PC-3 (cell line): ENCODE results near the gene RPLP2. TPM values are rescaled to one million over a fixed set of nuclear protein-coding genes. Genes with fewer than 3 reads are reported as not detected.

Experiments
- ATAC-seq: fragments of 200-7000 bp; cut with Tn5 transposase; 2 replicates; pipeline ENCODE4 v1.9.1; 2020; ENCODE audit warnings: mild to moderate bottlenecking, moderate library complexity
- BruUV-seq: library from RNA; stranded (reverse); fragments of 400-500 nt; replicated peaks from 2 replicates; lab custom pipeline; 2021; lab: Mats Ljungman, UMichigan
- CTCF ChIA-PET: fragments of 300-600 bp; sonication (Branson Sonifier 250); formaldehyde crosslinking; loops from one replicate; lab custom pipeline; 2022; ENCODE audit warnings: antibody characterized with exemption; lab: Charles Lee
- POLR2A ChIA-PET: fragments of 300-600 bp; sonication (Branson Sonifier 250); formaldehyde crosslinking; loops from one replicate; lab custom pipeline; 2022; ENCODE audit warnings: antibody characterized with exemption; ENCODE audit not compliant: unreplicated experiment; lab: Charles Lee
- DNase-seq: peaks from one replicate; pipeline ENCODE4 v3.0.0-alpha.2; 2015
- H2AFZ ChIP-seq: fragments of 300-600 bp; sonication (generic); 2 replicates; pipeline ENCODE4 v1.6.0; 2016; ENCODE audit warnings: antibody characterized with exemption, low read length
- H3F3A ChIP-seq: fragments of 300-600 bp; sonication (generic); one replicate; pipeline ENCODE4 v1.6.0; 2017; ENCODE audit warnings: antibody characterized with exemption, low read length, control low read depth, mild to moderate bottlenecking; ENCODE audit not compliant: unreplicated experiment
- H3K27ac ChIP-seq: fragments of 300-600 bp; sonication (generic); 2 replicates; pipeline ENCODE4 v1.5.1; 2016; ENCODE audit warnings: mild to moderate bottlenecking, low read length
- H3K27me3 ChIP-seq: fragments of 300-600 bp; sonication (generic); 2 replicates; pipeline ENCODE4 v1.6.1; 2016; ENCODE audit warnings: low read length, mixed read lengths
- H3K36me3 ChIP-seq: fragments of 300-600 bp; sonication (generic); 2 replicates; pipeline ENCODE4 v1.6.1; 2016; ENCODE audit warnings: low read depth, mixed run types, low read length, mixed read lengths
- H3K4me1 ChIP-seq: fragments of 300-600 bp; sonication (generic); 2 replicates; pipeline ENCODE4 v1.5.1; 2016; ENCODE audit warnings: low read length; ENCODE audit not compliant: insufficient read depth
- H3K4me2 ChIP-seq: fragments of 300-600 bp; sonication (generic); 2 replicates; pipeline ENCODE4 v1.6.0; 2016; ENCODE audit warnings: low read length
- H3K4me3 ChIP-seq: fragments of 300-600 bp; sonication (generic); 2 replicates; pipeline ENCODE4 v1.5.1; 2016; ENCODE audit warnings: mild to moderate bottlenecking, low read length, mixed read lengths
- H3K79me2 ChIP-seq: fragments of 300-600 bp; sonication (generic); 2 replicates; pipeline ENCODE4 v1.6.1; 2017; ENCODE audit warnings: low read length, mixed read lengths
- H3K9ac ChIP-seq: fragments of 300-600 bp; sonication (generic); 2 replicates; pipeline ENCODE4 v1.6.0; 2016; ENCODE audit warnings: mild to moderate bottlenecking, low read length
- H3K9me2 ChIP-seq: fragments of 300-600 bp; sonication (generic); replicated peaks from 2 replicates; pipeline ENCODE4 v1.6.1; 2016; ENCODE audit warnings: mixed run types, low read length, mixed read lengths
- H3K9me3 ChIP-seq: fragments of 300-600 bp; sonication (generic); 2 replicates; pipeline ENCODE4 v1.6.1; 2016; ENCODE audit warnings: low read length, mixed read lengths
- H4K20me1 ChIP-seq: fragments of 300-600 bp; sonication (generic); 2 replicates; pipeline ENCODE4 v1.6.1; 2016; ENCODE audit warnings: low read length, mixed read lengths
- CTCF ChIP-seq: fragments of 300-600 bp; sonication (generic); conservative IDR thresholded peaks from 2 replicates; pipeline ENCODE4 v1.5.1; 2017; ENCODE audit warnings: antibody characterized with exemption, low read depth, mild to moderate bottlenecking, low read length
- EZH2 ChIP-seq: fragments of 300-600 bp; sonication (generic); IDR thresholded peaks from one replicate; pipeline ENCODE4 v1.6.1; 2017; ENCODE audit warnings: antibody characterized with exemption, mild to moderate bottlenecking, low read length; ENCODE audit not compliant: unreplicated experiment
- EZH2phosphoT487 ChIP-seq: fragments of 300-600 bp; sonication (generic); IDR thresholded peaks from 2 replicates; pipeline ENCODE4 v1.6.1; 2018; ENCODE audit warnings: mild to moderate bottlenecking, antibody characterized with exemption, low read length, borderline replicate concordance
- intact Hi-C: fragments of 100-400 bp; cut with micrococcal nuclease; formaldehyde crosslinking; loops from 2 replicates; pipeline ENCODE4 v1.9.0; 2023
- total RNA-seq: library from RNA; depleted of rRNA; stranded (reverse); fragments of >200 nt; gene quantifications from 2 replicates; pipeline ENCODE4 v1.2.3, GENCODE V29; 2014

Gene RPLP2
- total RNA-seq, 1 experiment from 2014 or later = 897 TPM

GRCh38 chr11:855330-855674 lies 45.5 kb downstream of the RPLP2 start:
- H3K4me2 ChIP-seq = no peak overlapping the region
- intact Hi-C loops = no loop called here
- no peaks in the 10 kb centered on the region for H3F3A ChIP-seq
- no peak overlapping the region for H3K27ac ChIP-seq
- no peak overlapping the region for H3K9ac ChIP-seq
- no peak overlapping the region for H3K4me3 ChIP-seq
- POLR2A ChIA-PET = no interaction called here
- no TSS peak for BruUV-seq
- no peak for DNase-seq
- TF ChIP-seq EZH2 (no peak), EZH2phosphoT487 (no peak), CTCF (no peak)
- H3K9me3 ChIP-seq = no peaks in the 10 kb centered on the region
- no peaks in the 10 kb centered on the region for H4K20me1 ChIP-seq
- CTCF ChIA-PET = no interaction called here
- no peak for ATAC-seq
- no peaks in the 10 kb centered on the region for H3K27me3 ChIP-seq
- no peaks in the 10 kb centered on the region for H3K79me2 ChIP-seq
- H2AFZ ChIP-seq = no peak overlapping the region
- H3K4me1 ChIP-seq = no peaks in the 10 kb centered on the region
- H3K36me3 ChIP-seq = no peaks in the 10 kb centered on the region
- H3K9me2 ChIP-seq = no peaks in the 10 kb centered on the region

GRCh38 chr11:855796-856195 lies 46.0 kb downstream of the RPLP2 start:
- Histone ChIP-seq H3F3A (no peaks in the 10 kb centered on the region), H2AFZ (no peak overlapping the region), H3K4me1 (no peaks in the 10 kb centered on the region), H3K9me2 (no peaks in the 10 kb centered on the region), H4K20me1 (no peaks in the 10 kb centered on the region), H3K9ac (no peak overlapping the region), H3K36me3 (no peaks in the 10 kb centered on the region), H3K9me3 (no peaks in the 10 kb centered on the region), H3K27me3 (no peaks in the 10 kb centered on the region), H3K79me2 (no peaks in the 10 kb centered on the region), H3K4me3 (no peak overlapping the region), H3K4me2 (no peak overlapping the region), H3K27ac (no peak overlapping the region)
- ATAC-seq = no peak
- ChIA-PET CTCF (no interaction called here), POLR2A (interaction anchor here (0.7 kb wide), 1 partner anchor 23 kb away, joined by 3 read pairs; the partner anchor contains the start of gene CD151)
- intact Hi-C loops = no loop called here
- DNase-seq = no peak
- TF ChIP-seq EZH2phosphoT487 (no peak), CTCF (no peak), EZH2 (no peak)
- no TSS peak for BruUV-seq

- Histone ChIP-seq H3K4me1 (no peaks in the 10 kb centered on the region), H3K79me2 (no peaks in the 10 kb centered on the region), H3K9me3 (no peaks in the 10 kb centered on the region), H3K9me2 (no peaks in the 10 kb centered on the region), H2AFZ (no peak overlapping the region), H3K27ac (no peak overlapping the region), H3K4me2 (no peak overlapping the region), H3F3A (no peaks in the 10 kb centered on the region), H4K20me1 (no peaks in the 10 kb centered on the region), H3K9ac (no peak overlapping the region), H3K36me3 (no peaks in the 10 kb centered on the region), H3K4me3 (no peak overlapping the region), H3K27me3 (no peaks in the 10 kb centered on the region)
- no TSS peak for BruUV-seq
- TF ChIP-seq EZH2phosphoT487 = no peak
- no peak for TF ChIP-seq EZH2
- TF ChIP-seq CTCF = no peak
- intact Hi-C loops = no loop called here
- DNase-seq (no peak), ATAC-seq (no peak)
- ChIA-PET CTCF (no interaction called here), POLR2A (interaction anchor here (0.7 kb wide), 1 partner anchor 24 kb away, joined by 3 read pairs; the partner anchor contains the start of gene CD151)
These were observed 46.6 kb downstream of the RPLP2 start for GRCh38 chr11:856397-856796.
